GM21619 (cell line): Measurements from ENCODE around the gene RPL15.

Experiments
- ATAC-seq: cut with Tn5 transposase; IDR thresholded peaks from one replicate; pipeline ENCODE4 v1.9.1; 2021; ENCODE audit not compliant: unreplicated experiment

RPL15 gene

GRCh38 chr3:23960649-23961048 lies 43.7 kb downstream of the RPL15 start:
- ATAC-seq, result no peak

DNA sequence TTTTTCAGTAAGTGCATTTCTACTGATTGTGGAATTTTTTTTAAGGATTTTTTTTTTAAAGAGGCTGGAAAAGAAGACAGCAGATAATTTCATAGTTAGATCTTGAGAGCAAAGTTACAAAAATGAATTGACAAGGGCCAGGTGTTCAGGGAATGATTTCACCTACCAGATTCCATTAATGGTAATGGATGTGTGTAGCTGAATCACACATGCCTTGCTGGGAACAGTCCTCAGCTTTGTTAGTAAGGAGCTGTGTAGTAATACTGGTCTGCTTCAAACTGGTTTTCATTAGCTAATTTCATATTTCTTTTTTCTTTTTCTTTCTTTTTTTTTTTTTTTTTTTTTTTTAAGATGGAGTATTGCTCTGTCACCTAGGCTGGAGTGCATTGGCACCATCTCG lies 44.1 kb downstream of the RPL15 start:
- ATAC-seq, result no peak

- ATAC-seq, result no peak
These were observed 45.0 kb downstream of the RPL15 start for GRCh38 chr3:23961913-23962312.

DNA sequence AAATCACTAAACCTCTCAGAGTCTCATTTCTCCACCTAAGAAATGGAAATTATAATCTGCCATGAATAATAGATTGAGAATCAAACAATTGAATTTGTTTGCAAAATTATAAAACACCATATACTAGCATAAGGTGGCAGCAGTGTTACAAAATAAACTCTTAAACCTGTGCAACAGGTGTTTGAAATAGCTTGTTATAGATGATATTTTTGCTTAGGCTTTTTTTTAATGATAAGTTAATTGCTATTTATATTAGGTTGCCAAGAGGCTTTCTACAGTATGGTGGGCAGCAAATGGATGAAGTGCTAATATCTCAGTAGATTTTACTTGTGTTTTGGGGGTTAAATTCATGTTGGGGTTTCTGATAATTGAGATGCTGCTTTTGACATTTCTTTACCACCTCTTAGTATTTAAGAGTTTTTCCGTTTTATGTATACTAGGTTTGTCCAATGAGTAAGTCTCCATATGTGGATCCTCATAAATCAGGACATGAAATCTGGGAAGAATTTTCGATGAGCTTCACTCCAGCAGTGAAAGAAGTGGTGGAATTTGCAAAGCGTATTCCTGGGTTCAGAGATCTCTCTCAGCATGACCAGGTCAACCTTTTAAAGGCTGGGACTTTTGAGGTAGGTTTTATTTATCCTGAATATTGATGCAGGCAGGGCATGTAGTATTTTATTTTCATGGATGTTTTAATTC lies 47.8 kb downstream of the RPL15 start:
- ATAC-seq, result no peak

DNA sequence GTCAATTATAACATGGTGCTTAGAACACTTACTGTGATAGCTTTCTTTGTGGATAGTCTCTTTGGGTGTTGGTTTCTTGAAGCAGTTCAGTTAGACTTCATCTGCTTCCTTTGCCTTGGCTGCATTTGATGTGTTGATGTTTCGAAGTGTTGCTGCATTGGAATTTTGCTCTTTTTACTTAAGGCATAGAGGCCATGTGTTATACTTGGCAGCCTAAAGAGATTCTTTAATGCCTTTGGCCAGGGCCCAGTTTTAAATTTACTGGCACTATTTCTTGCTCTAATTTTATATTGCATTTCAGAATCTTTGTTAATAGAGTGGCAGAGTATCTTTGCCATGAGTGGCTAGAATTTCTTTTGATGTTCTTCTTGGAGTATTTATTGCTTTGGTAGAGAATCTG lies 49.4 kb downstream of the RPL15 start:
- ATAC-seq, result no peak

DNA sequence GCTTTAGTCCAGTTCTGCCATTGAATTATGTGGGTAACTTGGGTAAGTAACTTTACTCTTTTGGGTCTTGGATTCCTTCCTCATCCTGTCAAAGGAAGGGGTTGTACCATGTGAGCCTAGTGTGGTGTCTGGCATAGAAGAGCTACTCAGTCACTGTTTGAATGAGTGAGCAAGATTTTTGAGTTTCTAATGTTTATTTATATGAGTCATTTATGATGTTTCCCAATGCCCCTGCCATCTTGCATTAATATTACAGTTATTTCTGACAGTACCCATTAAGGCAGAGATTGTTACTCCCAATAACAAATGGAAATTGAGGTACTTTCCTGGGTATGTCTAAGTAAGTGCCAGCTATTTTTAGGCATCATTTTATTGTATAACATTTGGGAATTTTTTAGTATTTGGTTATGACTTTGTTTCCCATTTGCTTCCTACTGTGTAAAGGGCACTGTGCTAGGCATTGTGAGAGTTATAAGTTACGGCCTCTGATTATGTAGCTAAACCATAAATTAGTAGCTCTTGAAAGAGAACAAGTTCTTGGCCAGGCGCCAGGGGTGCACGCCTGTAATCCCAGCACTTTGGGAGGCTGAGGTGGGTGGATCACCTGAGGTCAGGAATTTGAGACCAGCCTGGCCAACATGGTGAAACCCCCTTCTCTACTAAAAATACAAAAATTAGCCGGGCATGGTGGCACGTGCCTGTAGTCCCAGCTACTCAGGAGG lies 51.7 kb downstream of the RPL15 start:
- ATAC-seq, result no peak

- no peak for ATAC-seq
These were observed 52.5 kb downstream of the RPL15 start for GRCh38 chr3:23969393-23969792.
